T-helper 22 cell (primary cell): Measurements from ENCODE around the gene COMMD3.

Experiments used
- DNase-seq: peaks from one replicate; pipeline ENCODE4 v3.0.0-alpha.2; 2020; ENCODE audit warnings: low read depth

The COMMD3 gene

DNA sequence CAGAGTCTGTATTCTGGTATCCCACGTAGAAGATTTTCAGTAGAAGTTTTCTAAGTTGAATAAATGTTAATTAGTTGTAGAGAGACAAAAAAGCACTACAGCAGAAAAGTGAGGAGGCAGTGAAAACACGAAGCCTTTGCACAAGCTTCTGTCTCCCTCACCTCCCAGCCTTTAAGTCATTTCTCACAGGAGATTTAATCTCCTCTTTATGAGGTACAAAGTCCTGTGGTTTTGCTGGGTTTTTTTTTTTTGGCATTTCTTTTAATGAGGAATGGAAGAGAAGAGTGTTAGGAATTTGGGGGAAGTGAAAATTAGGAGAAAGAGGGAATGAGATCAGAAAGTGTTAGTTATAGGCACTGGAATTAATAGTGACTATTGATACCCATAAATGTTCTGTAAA is 50.6 kb downstream of the COMMD3 start:
- DNase-seq: no peak

DNA sequence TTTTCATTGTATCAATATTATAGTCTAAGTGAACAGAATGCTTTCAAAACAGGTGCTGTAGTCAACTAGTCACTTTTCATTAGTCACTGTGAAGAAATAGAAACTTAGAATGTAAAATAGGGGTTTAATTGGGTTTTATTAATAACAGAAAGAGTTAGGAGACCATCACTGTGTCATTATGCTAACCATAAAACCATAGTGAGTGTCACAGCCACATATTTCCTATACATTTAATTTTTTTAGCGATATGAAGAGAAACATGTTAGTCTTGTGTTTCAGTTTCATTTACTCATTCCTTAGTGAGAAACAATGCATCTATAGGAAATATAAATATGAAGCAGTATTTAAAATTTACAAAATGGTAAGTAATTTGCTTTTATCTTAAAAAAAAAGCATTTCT is 51.3 kb downstream of the COMMD3 start:
- no peak for DNase-seq

DNA sequence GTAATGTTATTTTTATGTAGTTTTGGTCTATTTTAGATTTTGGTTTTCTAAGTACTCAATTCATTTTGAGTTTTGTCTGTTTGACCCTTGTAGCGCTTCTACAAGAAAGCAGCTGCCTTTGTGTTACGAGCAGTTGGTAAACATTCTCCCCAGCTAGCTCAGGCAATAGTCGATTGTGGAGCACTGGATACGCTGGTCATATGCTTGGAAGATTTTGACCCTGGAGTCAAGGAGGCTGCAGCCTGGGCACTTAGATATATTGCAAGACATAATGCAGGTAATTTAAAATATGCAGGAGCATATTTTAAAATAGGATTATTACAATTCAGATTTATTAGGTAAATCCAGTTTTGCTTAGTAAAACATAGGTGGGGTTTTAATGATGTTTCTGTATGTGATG is 52.2 kb downstream of the COMMD3 start:
- DNase-seq: no peak

DNA sequence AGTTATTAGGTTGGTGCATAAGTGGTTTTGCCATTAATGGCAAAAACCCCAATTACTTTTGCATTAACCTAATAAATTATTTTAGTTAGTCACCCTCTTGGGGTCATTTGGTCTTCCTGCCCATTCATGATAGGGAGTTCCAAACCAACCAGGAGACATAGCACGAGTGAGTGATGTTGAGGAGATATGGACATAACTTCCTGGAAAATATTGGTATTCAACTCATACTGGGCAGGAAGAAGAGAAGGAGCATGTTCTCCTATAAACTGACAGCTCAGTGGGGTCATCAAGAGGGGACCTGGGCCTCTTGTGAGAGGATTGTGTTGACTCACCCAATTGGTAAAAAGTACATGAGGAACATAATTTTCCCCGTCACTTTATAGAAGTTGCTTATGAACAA is 52.8 kb downstream of the COMMD3 start:
- no peak for DNase-seq

DNA sequence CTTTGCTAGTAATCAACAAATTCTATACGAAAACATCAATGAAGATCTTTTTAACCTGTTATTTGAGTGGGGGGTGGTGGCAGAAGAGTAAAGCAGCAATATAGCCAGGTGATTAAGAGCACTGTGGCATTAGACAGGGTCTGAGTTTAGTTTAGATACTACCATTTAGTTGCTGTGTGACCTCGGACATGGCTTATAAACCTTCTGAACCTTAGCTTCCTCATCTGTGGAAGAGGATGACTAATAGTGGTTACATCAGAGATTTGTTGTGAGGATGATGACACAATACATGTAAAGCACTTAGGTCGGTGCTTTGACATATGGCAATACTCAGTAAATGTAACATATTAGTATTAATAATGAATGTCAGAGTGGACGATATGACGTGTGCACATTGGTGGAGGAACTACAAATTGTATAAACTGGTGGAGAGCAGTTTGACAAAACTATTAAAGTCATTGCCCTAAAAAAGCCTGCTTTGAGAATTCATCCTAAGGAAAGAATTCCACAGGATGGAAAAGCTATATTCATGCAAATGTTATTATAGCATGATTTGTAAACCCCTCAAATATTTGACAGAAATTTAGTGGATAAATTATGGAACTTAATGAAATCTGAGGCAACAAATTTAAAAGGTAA is 53.4 kb downstream of the COMMD3 start:
- DNase-seq: no peak
